Measurements from ENCODE around the gene DNAH3.

GRCh38 chr16:21038197-21038596 is 112.4 kb downstream of the DNAH3 start:
- TF ChIP-seq GATA2 (IDR thresholded peaks at IDR 0.05; ENCODE audit: low read depth, low read length), result no peak
- no peak for TF ChIP-seq GATA3 (IDR thresholded peaks at IDR 0.05; ENCODE audit: low read depth, low read length)

Measured in SH-SY5Y (cell line).